HG03025 (cell line): Measurements from ENCODE around the gene RNF7.
"Not testable (repeated sequence)": the region's sequence is repeated elsewhere in the genome, so short reads cannot be mapped to it uniquely, and the experiment has no call there.

Experiments used
- ATAC-seq: cut with Tn5 transposase; IDR thresholded peaks from one replicate; pipeline ENCODE4 v1.9.1; 2021; ENCODE audit warnings: mild to moderate bottlenecking, moderate library complexity; ENCODE audit not compliant: unreplicated experiment, low FRiP score

RNF7 gene

DNA sequence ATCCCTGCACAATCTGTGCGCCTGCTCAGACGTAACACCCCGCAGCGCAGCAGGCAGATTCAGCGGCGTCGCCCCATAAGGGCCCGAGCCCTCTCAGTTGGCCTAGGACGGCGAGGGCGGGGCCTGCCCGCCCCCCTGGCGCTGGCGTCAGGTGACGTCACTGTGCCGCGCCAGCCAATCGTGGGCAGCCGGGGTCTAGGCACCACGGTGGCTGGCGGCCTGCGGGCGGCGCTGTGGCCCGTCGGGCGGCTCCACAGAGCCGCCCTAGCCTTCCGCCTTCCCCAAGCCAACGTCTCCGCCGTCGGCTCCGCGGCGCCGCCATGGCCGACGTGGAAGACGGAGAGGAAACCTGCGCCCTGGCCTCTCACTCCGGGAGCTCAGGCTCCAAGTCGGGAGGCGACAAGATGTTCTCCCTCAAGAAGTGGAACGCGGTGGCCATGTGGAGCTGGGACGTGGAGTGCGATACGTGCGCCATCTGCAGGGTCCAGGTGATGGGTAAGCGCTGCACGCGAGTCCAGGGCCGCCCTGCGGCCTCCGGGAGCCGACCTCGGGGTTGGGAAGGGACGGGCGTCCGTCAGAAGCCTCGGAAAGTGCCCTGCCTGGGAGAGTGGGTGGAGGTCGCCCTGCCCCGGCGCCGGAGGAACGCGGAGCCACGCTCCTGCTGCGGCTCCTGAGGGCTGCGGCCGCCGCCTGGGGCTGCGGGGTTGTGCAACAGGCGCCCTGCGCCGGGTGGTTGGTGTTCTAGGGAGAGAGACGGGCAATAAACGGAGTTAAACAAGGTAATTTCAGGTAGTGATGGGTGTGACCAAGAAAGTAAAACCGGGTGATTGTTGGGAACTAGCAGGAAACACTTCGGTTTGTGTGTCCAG lies at the start of gene RNF7:
RNF7 (plus strand) TSS at position 277 of the 869 bp plus-strand sequence; CDS start at position 321, 44 bp downstream.
- peak; percentile 91 for ATAC-seq

DNA sequence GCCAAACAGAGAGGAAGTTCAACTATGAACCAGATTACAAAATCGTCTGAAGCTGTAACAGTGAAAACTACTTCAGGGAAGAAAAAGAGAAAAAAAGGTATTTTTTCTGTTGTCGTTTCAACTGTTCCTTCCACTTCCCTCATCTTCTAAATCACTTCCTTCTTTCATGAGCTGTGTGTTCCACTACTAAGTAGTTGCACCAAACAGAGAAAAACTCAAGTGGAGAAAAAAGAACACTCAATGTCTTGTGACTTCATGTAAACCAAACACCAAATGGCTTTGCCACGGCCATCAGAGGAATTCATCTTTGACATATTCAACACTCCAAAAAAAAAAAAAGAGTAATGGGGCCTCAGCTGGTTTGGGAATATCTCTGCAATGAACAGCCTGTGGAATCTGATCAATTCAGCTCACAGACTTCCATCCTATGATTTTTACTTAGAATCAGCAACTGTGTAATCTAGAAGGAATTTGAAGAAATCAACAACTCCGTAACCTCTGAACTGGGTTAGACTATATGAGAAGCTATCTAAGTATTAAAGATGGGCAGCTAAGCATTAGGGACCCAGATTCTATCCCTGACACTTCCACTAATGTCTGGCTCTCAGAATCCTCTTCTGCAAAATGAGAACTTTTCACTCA lies 47.5 kb upstream of the RNF7 start:
- no peak for ATAC-seq

DNA sequence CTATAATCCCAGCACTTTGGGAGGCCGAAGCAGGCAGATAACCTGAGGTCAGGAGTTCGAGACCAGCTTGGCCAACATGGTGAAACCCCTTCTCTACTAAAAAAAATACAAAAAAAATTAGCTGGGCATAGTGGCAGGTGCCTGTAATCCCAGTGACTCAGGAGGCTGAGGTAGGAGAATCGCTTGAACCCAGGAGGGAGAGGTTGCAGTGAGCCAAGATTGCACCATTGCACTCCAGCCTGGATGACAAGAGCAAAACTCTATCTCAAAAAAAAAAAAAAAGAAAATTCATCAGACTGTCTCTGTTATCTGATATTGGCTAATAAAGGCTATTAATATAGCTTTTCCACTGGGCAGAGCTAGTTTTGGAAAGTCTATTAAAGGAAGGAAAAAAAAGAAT lies 46.6 kb upstream of the RNF7 start:
- ATAC-seq, result not testable (repeated sequence)

DNA sequence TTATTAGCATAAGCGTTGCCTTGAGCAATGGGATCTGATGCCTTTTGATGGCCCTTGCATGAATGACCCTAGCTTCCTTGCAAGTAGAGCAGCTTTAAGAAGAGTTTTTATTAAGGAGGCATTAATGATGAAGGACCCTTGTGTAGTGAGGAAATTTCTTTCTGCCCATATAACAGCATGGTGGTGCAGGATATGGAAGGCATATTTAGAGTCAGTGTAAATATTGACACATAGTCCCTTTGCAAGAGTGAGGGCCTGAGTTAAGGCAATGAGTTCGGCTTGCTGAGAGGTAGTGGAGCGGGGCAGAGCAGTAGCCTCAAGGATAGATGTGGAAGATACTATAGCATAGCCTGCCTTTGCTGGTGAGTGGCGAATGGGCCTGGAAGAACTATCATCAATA lies 45.1 kb upstream of the RNF7 start:
- ATAC-seq, result not testable (repeated sequence)

DNA sequence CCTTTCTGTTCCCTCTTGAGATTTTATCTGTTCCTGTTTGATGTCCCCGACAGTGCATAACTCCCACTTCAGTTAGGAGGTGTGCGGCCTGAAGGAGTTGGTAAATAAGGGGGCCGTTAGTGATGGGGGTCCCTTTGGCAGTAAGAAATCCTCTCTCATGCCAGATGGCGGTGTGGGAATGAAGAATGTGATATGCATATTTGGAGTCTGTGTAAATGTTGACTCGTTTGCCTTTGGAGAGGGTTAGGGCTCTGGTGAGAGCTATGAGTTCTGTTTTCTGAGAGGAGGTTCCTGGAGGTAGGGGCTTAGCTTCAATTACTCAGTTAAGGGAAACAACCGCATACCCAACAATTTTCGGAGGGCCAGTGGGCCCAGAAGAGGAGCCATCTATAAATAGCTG lies 38.8 kb upstream of the RNF7 start:
- no peak for ATAC-seq

DNA sequence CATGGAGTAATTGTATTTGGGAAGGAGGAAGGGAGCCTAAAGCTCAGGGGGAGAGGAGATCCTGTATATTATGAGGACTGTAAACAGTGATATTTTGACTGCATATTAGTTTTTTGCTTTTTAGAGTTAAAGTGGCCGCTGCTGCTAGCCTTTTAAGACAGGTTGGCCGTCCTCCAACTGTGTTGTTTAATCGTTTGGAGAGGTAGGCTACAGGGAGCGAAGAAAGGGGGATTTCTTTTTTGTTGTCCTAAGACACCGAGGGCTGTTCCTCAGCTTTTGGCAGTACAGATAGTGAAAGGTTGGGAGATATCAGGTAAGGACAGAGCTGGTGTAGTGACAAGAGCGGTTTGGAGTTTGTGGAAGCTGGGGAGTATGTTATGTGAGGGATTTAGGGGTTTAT lies 38.2 kb upstream of the RNF7 start:
- ATAC-seq, result no peak

DNA sequence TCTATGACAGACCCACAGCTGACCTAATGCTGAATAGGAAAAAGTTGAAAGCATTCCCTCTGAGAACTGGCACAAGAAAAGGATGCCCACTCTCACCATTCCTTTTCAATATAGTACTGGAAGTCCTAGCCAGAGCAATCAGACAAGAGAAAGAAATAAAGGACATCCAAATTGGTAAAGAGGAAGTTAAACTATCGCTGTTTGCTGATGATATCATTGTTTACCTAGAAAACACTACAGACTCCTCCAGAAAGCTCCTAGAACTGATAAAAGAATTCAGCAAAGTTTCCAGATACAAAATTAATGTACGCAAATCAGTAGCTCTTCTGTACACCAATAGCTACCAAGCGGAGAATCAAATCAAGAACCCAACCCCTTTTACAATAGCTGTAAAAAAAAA lies 34.7 kb upstream of the RNF7 start:
- not testable (repeated sequence) for ATAC-seq

DNA sequence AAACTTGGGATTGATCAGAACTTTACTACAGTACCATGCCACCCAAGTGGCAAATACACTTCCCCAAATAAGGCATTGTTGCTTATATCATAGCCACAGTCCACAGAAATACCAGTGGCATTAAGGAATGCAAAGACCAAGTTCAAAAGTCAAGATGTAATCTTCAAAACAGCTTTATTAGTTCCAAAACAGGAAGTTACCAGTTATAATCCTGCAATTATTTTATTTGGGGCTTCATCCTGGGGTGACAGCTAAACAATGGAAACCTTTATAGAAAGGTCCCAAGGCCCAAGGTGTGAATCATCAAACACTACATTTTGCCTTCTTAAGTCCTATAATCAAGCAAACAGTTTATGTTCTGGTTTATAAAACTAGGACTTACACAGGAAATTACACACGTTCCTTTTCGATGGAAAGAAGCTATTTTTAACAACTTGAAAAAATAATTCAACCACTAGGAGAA lies 30.3 kb upstream of the RNF7 start:
- ATAC-seq, result no peak

DNA sequence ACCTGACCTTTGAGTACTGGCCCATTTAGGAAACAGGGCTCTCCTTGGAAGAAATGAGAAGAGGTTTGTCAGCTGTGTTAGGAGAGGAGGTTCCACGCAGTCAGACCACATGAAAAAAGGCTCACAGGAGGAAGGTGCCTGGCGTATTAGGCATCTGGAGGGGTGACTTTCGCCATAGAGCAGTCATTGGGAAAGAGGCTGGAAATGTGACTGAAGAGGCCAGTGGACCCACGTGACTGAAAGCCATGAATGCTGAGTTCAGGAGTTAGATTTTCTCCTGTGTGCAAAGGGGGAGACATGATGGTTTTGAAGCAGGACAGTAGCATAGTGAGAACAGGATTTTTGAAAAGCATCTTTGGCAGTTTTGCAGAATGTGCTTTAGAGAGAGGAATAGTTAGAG lies 29.7 kb upstream of the RNF7 start:
- no peak for ATAC-seq

DNA sequence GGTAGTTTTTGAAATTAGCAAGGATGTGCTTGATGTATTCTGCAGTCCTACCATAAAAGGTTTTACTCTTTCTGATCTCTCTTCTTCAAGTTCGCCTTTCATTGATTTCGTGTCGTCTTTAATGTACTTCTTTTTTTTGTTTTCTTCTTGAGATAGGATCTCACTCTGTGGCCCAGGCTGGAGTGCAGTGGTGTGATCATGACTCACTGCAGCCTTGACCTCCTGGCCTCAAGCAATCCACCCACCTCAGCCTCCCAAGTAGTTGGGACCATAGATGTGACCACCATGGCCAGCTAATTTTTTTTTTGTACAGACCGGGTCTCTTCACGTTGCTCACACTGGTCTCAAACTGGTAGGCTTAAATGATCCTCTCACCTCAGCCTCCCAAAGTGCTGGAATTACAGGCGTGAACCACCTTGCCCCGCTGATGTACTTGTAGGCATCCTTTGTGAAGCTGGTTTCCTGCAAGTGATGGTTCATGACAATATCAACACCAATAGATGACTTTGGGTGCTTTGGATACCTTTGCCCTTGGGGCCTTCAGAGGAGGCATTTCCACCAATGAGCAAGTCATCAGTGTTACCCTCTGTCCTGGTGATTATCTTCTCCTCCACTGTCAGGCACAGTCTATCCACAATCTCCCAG lies 28.9 kb upstream of the RNF7 start:
- no peak for ATAC-seq

DNA sequence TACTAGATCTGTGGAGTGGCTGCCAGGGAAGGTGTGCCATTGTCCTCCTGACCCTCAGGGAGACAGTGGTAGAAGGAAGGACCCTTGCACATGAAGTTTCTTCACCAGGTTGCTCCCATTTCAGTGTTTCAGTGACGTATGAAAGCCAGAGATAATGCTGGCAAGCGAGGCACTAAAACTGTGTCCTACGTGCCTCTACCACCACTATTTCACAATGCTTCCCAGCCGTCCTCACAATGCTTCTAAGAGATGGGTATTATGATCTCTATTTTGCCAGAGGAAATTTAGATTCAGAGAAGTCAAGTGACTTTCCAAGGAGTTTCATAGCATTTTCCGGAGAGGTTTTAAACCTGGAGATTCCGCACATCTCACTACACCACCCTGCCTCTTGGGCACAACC lies 28.0 kb upstream of the RNF7 start:
- no peak for ATAC-seq

DNA sequence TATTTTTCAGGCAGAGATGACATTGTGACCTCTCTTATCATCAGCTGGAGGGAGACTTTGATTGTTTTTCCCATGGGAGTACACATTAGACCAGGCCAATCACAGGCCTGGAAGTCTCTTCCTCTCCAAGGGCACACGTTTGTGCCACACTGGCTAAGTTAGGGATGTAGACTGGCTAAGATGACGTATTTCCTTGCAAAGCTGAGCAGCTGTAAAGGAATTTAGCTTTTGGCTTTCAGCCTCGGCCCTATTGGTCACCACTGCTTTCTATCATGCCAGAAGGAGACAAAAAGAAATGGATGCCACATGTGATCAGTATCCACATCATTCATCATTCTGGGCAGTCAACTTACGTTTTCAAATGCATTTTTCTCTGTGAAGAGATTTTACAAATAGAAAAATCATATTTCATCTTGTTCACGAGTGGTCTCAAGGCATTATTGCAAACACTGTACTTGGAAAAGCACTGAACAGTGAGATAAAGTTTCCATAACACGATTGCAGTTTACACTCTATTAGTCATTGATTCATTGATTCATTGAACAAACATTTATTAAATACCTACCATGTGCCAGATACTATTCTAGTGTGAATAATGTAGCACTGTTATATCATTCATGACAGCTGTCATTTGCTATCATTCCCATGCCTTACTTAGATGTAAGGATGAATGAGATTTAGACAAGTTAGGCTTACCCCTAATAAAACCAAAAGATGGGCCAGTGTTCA lies 27.0 kb upstream of the RNF7 start:
- ATAC-seq, result no peak

DNA sequence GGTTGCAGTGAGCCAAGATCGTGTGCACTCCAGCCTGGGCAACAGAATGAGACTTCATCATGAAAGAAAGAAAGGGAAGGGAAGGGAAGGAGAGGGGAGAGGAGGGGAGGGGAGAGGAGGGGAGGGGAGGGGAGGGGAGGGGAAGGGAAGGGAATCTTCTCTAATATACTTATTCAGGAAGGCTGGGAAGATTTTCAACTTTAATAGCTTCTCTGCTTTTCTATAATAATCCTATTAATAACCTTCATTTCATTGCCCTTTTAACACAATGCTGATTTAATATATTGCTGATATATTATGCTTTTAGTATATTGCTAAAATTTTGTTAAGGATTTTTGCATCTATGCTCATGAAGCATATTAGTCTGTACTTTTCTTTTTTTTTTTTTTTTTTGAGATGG lies 23.4 kb upstream of the RNF7 start:
- no peak for ATAC-seq

DNA sequence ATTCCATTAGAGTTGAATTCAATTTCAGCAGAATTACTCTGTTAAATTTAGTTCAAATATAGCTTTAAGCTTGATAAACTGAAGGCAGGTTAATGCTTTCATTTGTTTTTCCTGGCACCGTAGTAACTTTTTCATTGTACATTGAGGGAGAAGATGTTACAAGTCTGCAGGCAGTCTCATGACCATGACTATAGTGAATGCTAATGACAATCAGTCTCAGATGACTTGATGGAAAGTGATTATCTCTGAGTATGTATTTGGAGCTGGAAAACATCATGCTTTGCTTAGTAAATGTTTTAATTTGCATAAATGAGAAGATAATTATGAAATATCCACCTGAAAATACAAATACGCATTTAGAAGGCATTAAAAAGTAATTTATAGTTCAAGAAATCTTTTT lies 16.0 kb upstream of the RNF7 start:
- no peak for ATAC-seq

DNA sequence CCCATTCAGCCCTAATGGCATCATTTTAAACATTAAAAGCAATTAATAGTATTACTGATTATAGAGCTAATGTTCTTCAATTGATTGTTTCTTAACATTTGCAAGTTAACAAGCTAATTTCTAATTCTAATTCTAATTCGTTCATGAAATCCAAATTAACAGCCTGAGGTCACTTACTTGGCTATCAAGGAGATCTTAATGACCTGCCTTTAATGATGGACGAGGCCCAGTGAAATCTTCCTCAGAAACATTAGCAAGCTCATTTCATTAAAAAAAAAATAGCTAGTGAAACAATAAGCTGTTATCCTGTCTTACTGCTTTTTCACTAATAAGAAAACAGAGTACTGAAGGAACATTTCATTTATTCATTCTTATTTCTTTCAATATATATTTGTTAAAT lies 15.4 kb upstream of the RNF7 start:
- ATAC-seq, result no peak

DNA sequence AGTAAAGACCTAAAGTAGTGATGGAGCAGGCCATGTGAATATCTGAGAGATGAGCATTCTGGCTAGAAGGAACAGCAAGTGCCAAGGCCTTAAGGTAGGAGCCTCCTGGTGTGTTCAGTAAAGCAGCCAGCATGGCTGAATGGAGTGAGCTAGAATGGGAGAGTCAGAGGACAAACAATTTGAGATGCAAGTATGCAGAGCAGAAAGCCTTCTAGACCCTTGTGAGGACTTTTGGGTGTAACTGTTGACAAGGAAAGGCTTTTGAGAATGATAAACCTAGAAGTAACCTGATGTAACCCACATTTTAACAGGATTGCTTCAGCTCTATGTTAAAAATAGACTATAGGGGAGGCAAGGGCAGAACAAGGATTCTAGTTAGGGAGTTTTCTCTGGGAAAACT lies 14.8 kb upstream of the RNF7 start:
- no peak for ATAC-seq

DNA sequence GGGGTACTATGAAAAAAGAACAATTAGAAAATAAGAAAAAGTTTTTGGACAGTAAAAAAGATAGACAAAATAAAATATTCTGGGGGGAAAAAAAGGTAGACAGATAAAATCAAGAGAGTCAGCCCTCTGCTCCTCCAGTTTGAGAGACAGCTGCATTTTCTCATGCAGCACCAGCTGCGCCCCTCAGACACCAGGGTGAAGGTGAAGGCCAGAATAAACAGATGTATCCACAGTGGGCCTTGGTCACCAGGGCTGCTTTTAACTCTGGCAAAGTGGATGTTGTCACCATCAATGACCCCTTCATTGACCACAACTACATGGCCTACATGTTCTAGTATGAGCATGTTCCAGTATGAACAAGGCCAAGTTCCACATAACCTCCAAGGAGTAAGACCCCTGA lies 13.9 kb upstream of the RNF7 start:
- ATAC-seq, result no peak

DNA sequence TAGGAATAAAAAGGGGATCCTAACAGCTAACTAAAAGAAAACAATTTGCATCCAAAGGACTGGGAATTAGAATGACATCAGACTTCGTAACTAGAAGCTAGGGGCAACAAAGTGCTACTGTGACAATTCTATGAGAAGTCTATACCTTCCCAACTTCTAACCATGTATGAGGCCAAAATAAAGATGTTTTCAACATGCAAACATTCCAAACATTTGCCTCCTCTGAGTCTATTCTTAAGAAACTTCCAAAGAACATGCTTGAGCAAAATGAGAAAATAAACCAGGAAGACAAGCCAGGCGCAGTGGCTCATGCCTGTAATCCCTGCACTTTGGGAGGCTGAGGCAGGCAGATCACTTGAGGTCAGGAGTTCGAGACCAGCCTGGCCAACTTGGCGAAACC lies 13.1 kb upstream of the RNF7 start:
- ATAC-seq, result no peak

DNA sequence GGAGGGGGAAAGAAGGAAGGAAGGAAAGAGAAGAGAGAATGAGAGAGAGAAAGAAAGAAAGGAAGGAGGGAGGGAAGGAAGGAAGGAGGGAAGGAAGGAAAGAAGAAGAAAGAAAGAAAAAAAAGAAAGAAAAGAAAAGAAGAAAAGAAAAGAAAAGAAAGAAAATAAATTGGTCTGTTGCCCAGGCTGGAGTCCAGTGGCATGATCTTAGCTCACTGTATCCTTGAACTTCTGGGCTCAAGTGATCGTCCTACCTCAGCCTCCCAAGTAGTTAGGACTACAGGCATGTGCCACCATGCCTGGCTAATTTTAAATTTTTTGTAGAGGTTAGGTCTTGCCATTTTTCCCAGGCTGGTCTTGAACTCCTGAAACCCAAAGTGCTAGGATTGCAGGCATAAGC lies 11.6 kb upstream of the RNF7 start:
- ATAC-seq, result no peak

DNA sequence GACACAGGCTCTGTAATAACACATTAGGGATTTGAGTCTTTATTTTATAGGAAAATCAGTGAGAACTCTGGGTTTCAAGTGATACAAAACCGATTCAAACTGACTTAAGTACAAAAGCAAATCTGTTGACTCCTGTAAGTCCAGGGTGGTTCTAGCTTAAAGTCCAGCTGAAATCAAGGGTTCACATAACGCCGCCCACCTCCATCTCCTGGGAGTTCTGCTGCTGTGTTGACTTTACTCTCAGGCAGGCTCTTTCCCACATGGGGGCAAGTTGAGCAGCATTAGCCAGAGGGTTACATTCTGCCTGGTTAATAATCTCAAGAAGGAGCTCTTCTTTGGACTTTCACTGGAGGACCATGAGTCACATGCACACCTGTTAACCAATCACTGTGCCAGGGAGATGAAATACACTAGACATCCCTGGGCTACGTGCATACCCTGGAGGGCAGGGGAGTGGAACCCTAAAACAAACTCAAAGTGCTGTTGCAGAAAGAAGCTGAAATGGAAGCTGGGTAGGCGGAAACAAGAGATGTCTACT lies 9.7 kb upstream of the RNF7 start:
- ATAC-seq, result no peak

DNA sequence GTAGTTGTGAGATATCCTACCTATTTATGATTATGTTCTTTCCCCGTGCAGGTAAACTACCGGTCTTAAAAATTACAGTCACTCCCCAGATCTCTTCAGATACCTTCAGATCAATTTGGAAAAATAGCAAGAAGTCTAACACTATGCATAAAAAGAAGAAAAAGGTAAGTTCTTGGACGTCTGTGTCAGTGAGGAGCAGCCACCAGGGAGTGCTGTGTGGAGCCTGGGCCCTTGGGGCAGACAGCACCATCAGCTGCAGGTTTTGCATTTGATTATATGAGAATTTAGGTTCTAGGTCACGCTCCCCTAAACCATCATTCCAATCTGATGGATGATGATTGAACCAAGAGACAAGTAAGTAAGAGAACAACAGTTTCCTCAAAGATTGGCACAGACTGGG lies 8.9 kb upstream of the RNF7 start:
- ATAC-seq, result no peak
